GM18526 (cell line): ENCODE results near the gene YY1AP1.

Source experiments
- POLR2A ChIP-seq: IDR thresholded peaks from 3 replicates; pipeline ENCODE4 v1.6.1; 2011; ENCODE audit not compliant: insufficient read length; ENCODE audit errors: extremely low read depth

The YY1AP1 gene

GRCh38 chr1:155688324-155689080, at the start of gene YY1AP1:
YY1AP1 (minus strand) TSS chr1:155688774; CDS start chr1:155680436, 8,338 bp downstream.
- no peak for TF ChIP-seq POLR2A

GRCh38 chr1:155729031-155729898, 40.7 kb upstream of the YY1AP1 start:
- no peak for TF ChIP-seq POLR2A

- no peak for TF ChIP-seq POLR2A
Measured at GRCh38 chr1:155725142-155725541, 36.6 kb upstream of the YY1AP1 start.

GRCh38 chr1:155719703-155720102, 31.1 kb upstream of the YY1AP1 start:
- TF ChIP-seq POLR2A: no peak

- no peak for TF ChIP-seq POLR2A
Measured at GRCh38 chr1:155717041-155717440, 28.5 kb upstream of the YY1AP1 start.

- no peak for TF ChIP-seq POLR2A
Measured at GRCh38 chr1:155715777-155716176, 27.2 kb upstream of the YY1AP1 start.

GRCh38 chr1:155713075-155713474, 24.5 kb upstream of the YY1AP1 start:
- no peak for TF ChIP-seq POLR2A

GRCh38 chr1:155709391-155709790, 20.8 kb upstream of the YY1AP1 start:
- TF ChIP-seq POLR2A: no peak

- no peak for TF ChIP-seq POLR2A
Measured at GRCh38 chr1:155706139-155706538, 17.6 kb upstream of the YY1AP1 start.

GRCh38 chr1:155703216-155703615, 14.6 kb upstream of the YY1AP1 start:
- TF ChIP-seq POLR2A: no peak

- TF ChIP-seq POLR2A: no peak
Measured at GRCh38 chr1:155698382-155699038, 9.9 kb upstream of the YY1AP1 start.

GRCh38 chr1:155697046-155697445, 8.5 kb upstream of the YY1AP1 start:
- no peak for TF ChIP-seq POLR2A

- no peak for TF ChIP-seq POLR2A
Measured at GRCh38 chr1:155696524-155696923, 8.0 kb upstream of the YY1AP1 start.

- no peak for TF ChIP-seq POLR2A
Measured at GRCh38 chr1:155695608-155696007, 7.0 kb upstream of the YY1AP1 start.

GRCh38 chr1:155695072-155695471, 6.5 kb upstream of the YY1AP1 start:
- no peak for TF ChIP-seq POLR2A

GRCh38 chr1:155694167-155694566, 5.6 kb upstream of the YY1AP1 start:
- TF ChIP-seq POLR2A: no peak

GRCh38 chr1:155691992-155692528, 3.5 kb upstream of the YY1AP1 start:
- no peak for TF ChIP-seq POLR2A
